GM19455 (cell line): ENCODE data around the gene KCNQ4.

ENCODE experiments used
- ATAC-seq: cut with Tn5 transposase; IDR thresholded peaks from one replicate; pipeline ENCODE4 v1.9.1; 2021; ENCODE audit not compliant: unreplicated experiment

Gene KCNQ4

GRCh38 chr1:40887652-40888051 is 104.1 kb downstream of the KCNQ4 start:
- ATAC-seq, result no peak
